Measurements from ENCODE around the gene CACNA1A. TPM values are rescaled to one million over a fixed set of nuclear protein-coding genes. Genes with fewer than 3 reads are reported as not detected.

CACNA1A gene
- polyA plus RNA-seq, 1 donor (not counting 4 experiments of a cell fraction or from before 2014, with no cell fraction given): not detected

GRCh38 chr19:13284929-13285928, 221.1 kb downstream of the CACNA1A start:
- no peak overlapping the region for H3K4me2 ChIP-seq (ENCODE audit: control insufficient read depth, extremely low read depth, insufficient read depth, low read depth, low read length)
- H3K27me3 ChIP-seq (ENCODE audit: control insufficient read depth, extremely low read depth, insufficient read depth, low read length): peaks cover 17% of the 10 kb centered on the region
- H3K36me3 ChIP-seq (ENCODE audit: control insufficient read depth in 2 of 2, extremely low read depth in 1 of 2, insufficient read depth in 2 of 2, low read length in 2 of 2): no peaks in the 10 kb centered on the region
- no peak overlapping the region for H3K9ac ChIP-seq (ENCODE audit: control insufficient read depth, extremely low read depth, insufficient read depth, low read length)
- H3K9me3 ChIP-seq (ENCODE audit: control insufficient read depth, low read depth, low read length): no peaks in the 10 kb centered on the region
- FAIRE-seq: no peak
- no peaks in the 10 kb centered on the region for H3K79me2 ChIP-seq (ENCODE audit: control insufficient read depth, insufficient read depth, low read length)
- H4K20me1 ChIP-seq (ENCODE audit: control insufficient read depth, extremely low read depth, insufficient read depth, low read length): no peaks in the 10 kb centered on the region
- H3K4me1 ChIP-seq (ENCODE audit: control insufficient read depth, extremely low read depth, insufficient read depth, low read length): no peaks in the 10 kb centered on the region
- no peak overlapping the region for H3K27ac ChIP-seq (ENCODE audit: control insufficient read depth, insufficient read depth, low read length)
- TF ChIP-seq CTCF (optimal IDR thresholded peaks at IDR 0.05 in 1 of 3, IDR thresholded peaks at IDR 0.05 in 1 of 3, conservative IDR thresholded peaks at IDR 0.05 in 1 of 3; ENCODE audit: extremely low read depth in 1 of 3, insufficient read depth in 2 of 3, low read length in 3 of 3) (no peak), EZH2 (IDR thresholded peaks at IDR 0.05; ENCODE audit: low read length) (no peak)
- no peak overlapping the region for H2AFZ ChIP-seq (ENCODE audit: control insufficient read depth, low read length)
- no peak for DNase-seq (ENCODE audit: low read depth, low spot score)
- no peak overlapping the region for H3K4me3 ChIP-seq (ENCODE audit: control insufficient read depth in 2 of 3, extremely low read depth in 1 of 3, insufficient read depth in 2 of 3, low read depth in 1 of 3, low read length in 3 of 3)
- no peaks in the 10 kb centered on the region for H3K9me1 ChIP-seq (ENCODE audit: control insufficient read depth, extremely low read depth, insufficient read depth, low read length)
- dilution Hi-C loops (cut with MboI; ENCODE audit: extremely low pct_ligation_motif_present, low sequenced_read_pairs): no loop called here

GRCh38 chr19:13283871-13284270, 222.4 kb downstream of the CACNA1A start:
- H3K9me3 ChIP-seq (ENCODE audit: control insufficient read depth, low read depth, low read length): no peaks in the 10 kb centered on the region
- TF ChIP-seq CTCF (optimal IDR thresholded peaks at IDR 0.05 in 1 of 3, IDR thresholded peaks at IDR 0.05 in 1 of 3, conservative IDR thresholded peaks at IDR 0.05 in 1 of 3; ENCODE audit: extremely low read depth in 1 of 3, insufficient read depth in 2 of 3, low read length in 3 of 3) (no peak), EZH2 (IDR thresholded peaks at IDR 0.05; ENCODE audit: low read length) (no peak)
- H3K9me1 ChIP-seq (ENCODE audit: control insufficient read depth, extremely low read depth, insufficient read depth, low read length): no peaks in the 10 kb centered on the region
- FAIRE-seq (no peak), DNase-seq (ENCODE audit: low read depth, low spot score) (no peak)
- H3K79me2 ChIP-seq (ENCODE audit: control insufficient read depth, insufficient read depth, low read length): no peaks in the 10 kb centered on the region
- H3K27ac ChIP-seq (ENCODE audit: control insufficient read depth, insufficient read depth, low read length): no peak overlapping the region
- no peak overlapping the region for H3K4me3 ChIP-seq (ENCODE audit: control insufficient read depth in 2 of 3, extremely low read depth in 1 of 3, insufficient read depth in 2 of 3, low read depth in 1 of 3, low read length in 3 of 3)
- no peaks in the 10 kb centered on the region for H4K20me1 ChIP-seq (ENCODE audit: control insufficient read depth, extremely low read depth, insufficient read depth, low read length)
- peaks cover 17% of the 10 kb centered on the region for H3K27me3 ChIP-seq (ENCODE audit: control insufficient read depth, extremely low read depth, insufficient read depth, low read length)
- no peak overlapping the region for H2AFZ ChIP-seq (ENCODE audit: control insufficient read depth, low read length)
- no peak overlapping the region for H3K4me2 ChIP-seq (ENCODE audit: control insufficient read depth, extremely low read depth, insufficient read depth, low read depth, low read length)
- no peaks in the 10 kb centered on the region for H3K36me3 ChIP-seq (ENCODE audit: control insufficient read depth in 2 of 2, extremely low read depth in 1 of 2, insufficient read depth in 2 of 2, low read length in 2 of 2)
- H3K4me1 ChIP-seq (ENCODE audit: control insufficient read depth, extremely low read depth, insufficient read depth, low read length): no peaks in the 10 kb centered on the region
- dilution Hi-C loops (cut with MboI; ENCODE audit: extremely low pct_ligation_motif_present, low sequenced_read_pairs): no loop called here
- no peak overlapping the region for H3K9ac ChIP-seq (ENCODE audit: control insufficient read depth, extremely low read depth, insufficient read depth, low read length)

Data from keratinocyte (primary cell).